ENCODE data around the gene HOXA2. TPM values are rescaled to one million over a fixed set of nuclear protein-coding genes. Genes with fewer than 3 reads are reported as not detected.
A peak's percentile ranks its signal among the peaks of the same experiment; 100 is the strongest.

Gene HOXA2
- total and polyA plus RNA-seq, 2 of the 13 experiments (the other 11 are each of a cell fraction or from before 2014, with no cell fraction given), result 0.22 to 0.29 TPM

DNA sequence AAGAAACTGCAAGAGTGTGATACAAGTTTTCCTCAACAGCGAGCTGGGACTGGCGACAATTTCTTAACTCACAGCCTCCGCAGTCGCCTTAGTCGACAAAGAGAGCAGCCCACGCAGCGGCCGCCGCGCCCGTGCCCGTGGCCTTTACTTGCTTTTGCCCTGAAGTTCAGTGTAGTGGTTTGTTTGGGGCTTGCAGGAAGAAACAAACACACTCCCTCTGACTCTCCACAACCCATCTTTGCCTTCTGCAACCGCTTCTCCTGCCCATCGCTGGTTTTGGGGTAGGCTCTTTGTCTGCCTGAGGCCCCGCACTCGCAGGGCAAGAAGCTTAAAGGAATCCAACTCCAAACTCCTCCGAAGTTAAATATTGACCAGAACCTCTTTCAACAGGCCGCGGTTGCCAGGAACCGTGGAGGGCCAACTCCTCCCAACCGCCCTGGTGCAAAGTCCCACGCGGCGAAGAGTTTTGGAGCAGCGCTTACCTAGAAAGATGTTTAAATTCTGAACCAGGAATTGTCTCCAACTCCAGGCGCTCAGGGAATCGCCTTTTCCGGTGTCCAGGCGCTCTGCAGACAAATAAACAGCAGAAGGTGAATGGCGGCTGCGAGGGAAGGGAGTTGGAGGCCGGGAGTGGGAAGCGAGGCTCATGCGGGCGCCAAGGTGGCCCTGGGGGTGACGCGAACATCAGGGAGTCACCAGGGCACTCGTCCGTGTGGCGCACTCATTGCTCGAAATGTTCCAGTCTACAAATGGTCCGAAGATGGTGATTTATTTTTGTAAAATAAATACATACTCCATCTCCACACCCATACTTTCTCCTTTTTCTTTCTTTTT is 19.8 kb upstream of the HOXA2 start (continued):
- TF ChIP-seq ZNF563 (CRISPR knock-in tag; IDR thresholded peaks at IDR 0.05) (peak; percentile 40; the same call in 1 of the 2 replicates), ZNF570 (CRISPR knock-in tag; IDR thresholded peaks at IDR 0.05; ENCODE audit: borderline replicate concordance) (no peak), RFX5 (IDR thresholded peaks at IDR 0.05; ENCODE audit: low read depth, low read length) (no peak), ZNF343 (CRISPR knock-in tag; IDR thresholded peaks at IDR 0.05) (no peak; the same call in 1 of the 2 replicates), NFRKB (IDR thresholded peaks at IDR 0.05) (no peak), ZMYM3 (CRISPR knock-in tag; IDR thresholded peaks at IDR 0.05) (no peak), POGZ (CRISPR knock-in tag; IDR thresholded peaks at IDR 0.05) (peak; percentile 45; the same call in 1 of the 2 replicates), ELF1 (CRISPR knock-in tag; IDR thresholded peaks at IDR 0.05) (peak; percentile 64)

DNA sequence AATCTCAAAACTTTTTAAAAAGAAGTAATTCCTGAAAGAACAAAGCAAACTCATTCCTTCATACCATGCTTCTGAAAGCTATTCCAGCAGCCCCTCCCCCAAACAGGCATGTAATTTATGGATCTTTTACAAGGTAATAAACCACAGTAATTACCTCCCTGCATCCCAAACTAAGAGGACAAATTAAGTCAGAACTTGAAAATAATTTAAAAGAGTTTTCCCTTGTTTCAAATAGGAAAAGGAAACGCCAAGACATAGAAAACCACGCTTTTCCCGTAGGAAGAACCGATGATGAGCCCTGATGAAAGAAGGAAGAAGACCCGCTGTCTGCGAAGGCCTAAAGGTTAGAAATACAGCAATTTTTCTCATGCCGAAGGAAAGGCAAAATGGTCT is 19.2 kb upstream of the HOXA2 start:
- H3K36me3 ChIP-seq (replicated peaks in 1 of 2; ENCODE audit: control insufficient read depth in 1 of 2, insufficient read depth in 2 of 2, low read length in 2 of 2), result peaks cover 0 to 8% of the 10 kb centered on the region in 2 experiments; a peak in 2 of 5 replicates
- H3K4me3 ChIP-seq (replicated peaks in 1 of 3; ENCODE audit: insufficient read depth in 1 of 3, low read depth in 2 of 3, low read length in 3 of 3), result peak overlapping the region; percentile 82 to 95 (median 87)
- peaks cover 13% of the 10 kb centered on the region for H4K20me1 ChIP-seq (ENCODE audit: insufficient read depth, low read length)
- H3K27me3 ChIP-seq (ENCODE audit: control insufficient read depth in 1 of 2, insufficient read depth in 2 of 2, low read length in 2 of 2), result no peaks in the 10 kb centered on the region; a peak in 1 of 5 replicates
- H3K4me2 ChIP-seq (ENCODE audit: low read depth, low read length), result peak overlapping the region; percentile 87
- no peaks in the 10 kb centered on the region for H3K9me3 ChIP-seq (ENCODE audit: low read length)
- DNase-seq (ENCODE audit: low spot score), result no peak
- H2AFZ ChIP-seq (ENCODE audit: low read length), result no peak overlapping the region
- peaks cover 71% of the 10 kb centered on the region for H3K4me1 ChIP-seq (ENCODE audit: insufficient read depth, low read length)
- ChIA-PET POLR2A (interaction anchor here (1.0 to 5.8 kb wide), 19 partner anchors 7 to 773 kb away, joined by 3 to 118 read pairs (median 5); partner anchors contain the start of genes HOXA1, HOXA4, HOXA5 and SKAP2), CTCF (ENCODE audit: low intra/inter-chr PET ratio, low total read pairs) (no interaction called here)
- H3K9ac ChIP-seq (ENCODE audit: insufficient read depth, low read depth, low read length), result peak overlapping the region; percentile 88
- peaks cover 56% of the 10 kb centered on the region for H3K79me2 ChIP-seq (ENCODE audit: insufficient read depth, low read length)
- FAIRE-seq, result peak; percentile 8
- in situ Hi-C loops (cut with HindIII; ENCODE audit: extremely low pct_ligation_motif_present, low pct_unique_long_range_greater_than_20kb), result no loop called here
- WGBS (ENCODE audit: low lambda C conversion rate), result 2% methylated on average over 7 of the region's 7 CpGs
- no peak for ATAC-seq
- H3K27ac ChIP-seq (ENCODE audit: extremely low read length, insufficient read depth, low read length), result peak overlapping the region; percentile 96
- intact Hi-C loops (cut with micrococcal nuclease; ENCODE audit: unreplicated experiment), result loop anchor here (1.0 kb wide), 1 partner anchor 9 kb away; the partner anchor contains the start of gene HOXA4
- BruUV-seq (replicated peaks), result TSS peak; percentile 76
- no peak for TF ChIP-seq FOSL2 (CRISPR knock-in tag; IDR thresholded peaks at IDR 0.05)
- TF ChIP-seq, protein P1, sequence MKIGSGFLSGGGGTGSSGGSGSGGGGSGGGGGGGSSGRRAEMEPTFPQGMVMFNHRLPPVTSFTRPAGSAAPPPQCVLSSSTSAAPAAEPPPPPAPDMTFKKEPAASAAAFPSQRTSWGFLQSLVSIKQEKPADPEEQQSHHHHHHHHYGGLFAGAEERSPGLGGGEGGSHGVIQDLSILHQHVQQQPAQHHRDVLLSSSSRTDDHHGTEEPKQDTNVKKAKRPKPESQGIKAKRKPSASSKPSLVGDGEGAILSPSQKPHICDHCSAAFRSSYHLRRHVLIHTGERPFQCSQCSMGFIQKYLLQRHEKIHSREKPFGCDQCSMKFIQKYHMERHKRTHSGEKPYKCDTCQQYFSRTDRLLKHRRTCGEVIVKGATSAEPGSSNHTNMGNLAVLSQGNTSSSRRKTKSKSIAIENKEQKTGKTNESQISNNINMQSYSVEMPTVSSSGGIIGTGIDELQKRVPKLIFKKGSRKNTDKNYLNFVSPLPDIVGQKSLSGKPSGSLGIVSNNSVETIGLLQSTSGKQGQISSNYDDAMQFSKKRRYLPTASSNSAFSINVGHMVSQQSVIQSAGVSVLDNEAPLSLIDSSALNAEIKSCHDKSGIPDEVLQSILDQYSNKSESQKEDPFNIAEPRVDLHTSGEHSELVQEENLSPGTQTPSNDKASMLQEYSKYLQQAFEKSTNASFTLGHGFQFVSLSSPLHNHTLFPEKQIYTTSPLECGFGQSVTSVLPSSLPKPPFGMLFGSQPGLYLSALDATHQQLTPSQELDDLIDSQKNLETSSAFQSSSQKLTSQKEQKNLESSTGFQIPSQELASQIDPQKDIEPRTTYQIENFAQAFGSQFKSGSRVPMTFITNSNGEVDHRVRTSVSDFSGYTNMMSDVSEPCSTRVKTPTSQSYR (CRISPR knock-in tag; IDR thresholded peaks at IDR 0.05; ENCODE audit: borderline replicate concordance), result peak; percentile 64; the same call in 1 of the 2 replicates
- TF ChIP-seq, protein P2, sequence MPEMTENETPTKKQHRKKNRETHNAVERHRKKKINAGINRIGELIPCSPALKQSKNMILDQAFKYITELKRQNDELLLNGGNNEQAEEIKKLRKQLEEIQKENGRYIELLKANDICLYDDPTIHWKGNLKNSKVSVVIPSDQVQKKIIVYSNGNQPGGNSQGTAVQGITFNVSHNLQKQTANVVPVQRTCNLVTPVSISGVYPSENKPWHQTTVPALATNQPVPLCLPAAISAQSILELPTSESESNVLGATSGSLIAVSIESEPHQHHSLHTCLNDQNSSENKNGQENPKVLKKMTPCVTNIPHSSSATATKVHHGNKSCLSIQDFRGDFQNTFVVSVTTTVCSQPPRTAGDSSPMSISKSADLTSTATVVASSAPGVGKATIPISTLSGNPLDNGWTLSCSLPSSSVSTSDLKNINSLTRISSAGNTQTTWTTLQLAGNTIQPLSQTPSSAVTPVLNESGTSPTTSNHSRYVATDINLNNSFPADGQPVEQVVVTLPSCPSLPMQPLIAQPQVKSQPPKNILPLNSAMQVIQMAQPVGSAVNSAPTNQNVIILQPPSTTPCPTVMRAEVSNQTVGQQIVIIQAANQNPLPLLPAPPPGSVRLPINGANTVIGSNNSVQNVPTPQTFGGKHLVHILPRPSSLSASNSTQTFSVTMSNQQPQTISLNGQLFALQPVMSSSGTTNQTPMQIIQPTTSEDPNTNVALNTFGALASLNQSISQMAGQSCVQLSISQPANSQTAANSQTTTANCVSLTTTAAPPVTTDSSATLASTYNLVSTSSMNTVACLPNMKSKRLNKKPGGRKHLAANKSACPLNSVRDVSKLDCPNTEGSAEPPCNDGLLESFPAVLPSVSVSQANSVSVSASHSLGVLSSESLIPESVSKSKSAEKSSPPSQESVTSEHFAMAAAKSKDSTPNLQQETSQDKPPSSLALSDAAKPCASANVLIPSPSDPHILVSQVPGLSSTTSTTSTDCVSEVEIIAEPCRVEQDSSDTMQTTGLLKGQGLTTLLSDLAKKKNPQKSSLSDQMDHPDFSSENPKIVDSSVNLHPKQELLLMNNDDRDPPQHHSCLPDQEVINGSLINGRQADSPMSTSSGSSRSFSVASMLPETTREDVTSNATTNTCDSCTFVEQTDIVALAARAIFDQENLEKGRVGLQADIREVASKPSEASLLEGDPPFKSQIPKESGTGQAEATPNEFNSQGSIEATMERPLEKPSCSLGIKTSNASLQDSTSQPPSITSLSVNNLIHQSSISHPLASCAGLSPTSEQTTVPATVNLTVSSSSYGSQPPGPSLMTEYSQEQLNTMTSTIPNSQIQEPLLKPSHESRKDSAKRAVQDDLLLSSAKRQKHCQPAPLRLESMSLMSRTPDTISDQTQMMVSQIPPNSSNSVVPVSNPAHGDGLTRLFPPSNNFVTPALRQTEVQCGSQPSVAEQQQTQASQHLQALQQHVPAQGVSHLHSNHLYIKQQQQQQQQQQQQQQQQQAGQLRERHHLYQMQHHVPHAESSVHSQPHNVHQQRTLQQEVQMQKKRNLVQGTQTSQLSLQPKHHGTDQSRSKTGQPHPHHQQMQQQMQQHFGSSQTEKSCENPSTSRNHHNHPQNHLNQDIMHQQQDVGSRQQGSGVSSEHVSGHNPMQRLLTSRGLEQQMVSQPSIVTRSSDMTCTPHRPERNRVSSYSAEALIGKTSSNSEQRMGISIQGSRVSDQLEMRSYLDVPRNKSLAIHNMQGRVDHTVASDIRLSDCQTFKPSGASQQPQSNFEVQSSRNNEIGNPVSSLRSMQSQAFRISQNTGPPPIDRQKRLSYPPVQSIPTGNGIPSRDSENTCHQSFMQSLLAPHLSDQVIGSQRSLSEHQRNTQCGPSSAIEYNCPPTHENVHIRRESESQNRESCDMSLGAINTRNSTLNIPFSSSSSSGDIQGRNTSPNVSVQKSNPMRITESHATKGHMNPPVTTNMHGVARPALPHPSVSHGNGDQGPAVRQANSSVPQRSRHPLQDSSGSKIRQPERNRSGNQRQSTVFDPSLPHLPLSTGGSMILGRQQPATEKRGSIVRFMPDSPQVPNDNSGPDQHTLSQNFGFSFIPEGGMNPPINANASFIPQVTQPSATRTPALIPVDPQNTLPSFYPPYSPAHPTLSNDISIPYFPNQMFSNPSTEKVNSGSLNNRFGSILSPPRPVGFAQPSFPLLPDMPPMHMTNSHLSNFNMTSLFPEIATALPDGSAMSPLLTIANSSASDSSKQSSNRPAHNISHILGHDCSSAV (CRISPR knock-in tag; IDR thresholded peaks at IDR 0.05; ENCODE audit: borderline replicate concordance), result no peak

All from HepG2 (cell line).